ENCODE measurements around the gene TBC1D22A.

TBC1D22A gene

DNA sequence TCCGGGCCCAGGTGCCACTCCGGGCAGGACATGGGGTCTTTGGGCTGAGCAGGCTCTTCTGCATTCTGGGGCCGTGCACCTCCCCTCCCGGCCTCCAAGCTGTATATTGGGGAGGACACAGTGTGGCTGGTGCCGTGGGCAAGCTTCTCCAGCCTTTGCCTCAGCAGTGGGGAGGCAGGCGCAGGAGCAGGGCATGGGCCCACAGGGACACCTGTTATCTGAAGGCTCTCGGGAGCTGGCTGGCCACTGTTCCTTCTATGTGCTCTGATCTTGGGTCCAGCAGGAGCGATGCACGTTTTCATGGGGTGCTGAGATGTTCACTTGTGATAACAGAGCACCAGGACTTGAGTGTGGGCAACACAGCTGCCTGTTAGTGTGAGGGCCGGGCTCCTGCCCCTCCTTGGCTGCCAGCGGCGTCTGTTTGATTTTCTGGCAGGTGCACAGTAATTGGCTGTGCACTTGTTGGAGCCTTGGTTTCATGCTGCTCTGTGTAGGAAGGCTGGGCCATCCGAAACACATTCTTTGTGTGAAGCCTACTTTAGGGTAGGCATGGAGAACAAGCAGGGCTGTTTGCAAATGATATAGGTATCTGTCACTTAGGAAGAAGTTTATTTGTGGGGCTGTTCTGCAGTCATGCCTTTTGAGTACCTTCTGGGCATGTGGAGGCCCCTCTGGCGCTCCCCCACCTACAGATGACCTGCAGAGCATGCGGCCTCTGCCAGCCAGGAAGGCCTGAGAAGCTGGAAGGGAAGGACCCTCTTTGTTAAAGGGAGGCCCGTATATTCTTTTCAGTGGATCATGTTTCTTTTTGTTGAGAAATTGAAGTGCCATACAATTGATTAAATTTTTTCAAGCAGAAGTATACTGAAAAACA lies 201.5 kb downstream of the TBC1D22A start:
- DNase-seq (ENCODE audit: low read depth): no peak
- TF ChIP-seq, protein P1, sequence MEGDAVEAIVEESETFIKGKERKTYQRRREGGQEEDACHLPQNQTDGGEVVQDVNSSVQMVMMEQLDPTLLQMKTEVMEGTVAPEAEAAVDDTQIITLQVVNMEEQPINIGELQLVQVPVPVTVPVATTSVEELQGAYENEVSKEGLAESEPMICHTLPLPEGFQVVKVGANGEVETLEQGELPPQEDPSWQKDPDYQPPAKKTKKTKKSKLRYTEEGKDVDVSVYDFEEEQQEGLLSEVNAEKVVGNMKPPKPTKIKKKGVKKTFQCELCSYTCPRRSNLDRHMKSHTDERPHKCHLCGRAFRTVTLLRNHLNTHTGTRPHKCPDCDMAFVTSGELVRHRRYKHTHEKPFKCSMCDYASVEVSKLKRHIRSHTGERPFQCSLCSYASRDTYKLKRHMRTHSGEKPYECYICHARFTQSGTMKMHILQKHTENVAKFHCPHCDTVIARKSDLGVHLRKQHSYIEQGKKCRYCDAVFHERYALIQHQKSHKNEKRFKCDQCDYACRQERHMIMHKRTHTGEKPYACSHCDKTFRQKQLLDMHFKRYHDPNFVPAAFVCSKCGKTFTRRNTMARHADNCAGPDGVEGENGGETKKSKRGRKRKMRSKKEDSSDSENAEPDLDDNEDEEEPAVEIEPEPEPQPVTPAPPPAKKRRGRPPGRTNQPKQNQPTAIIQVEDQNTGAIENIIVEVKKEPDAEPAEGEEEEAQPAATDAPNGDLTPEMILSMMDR (IDR thresholded peaks at IDR 0.05; ENCODE audit: insufficient read depth, low read depth, low read length, missing control alignments): no peak

DNA sequence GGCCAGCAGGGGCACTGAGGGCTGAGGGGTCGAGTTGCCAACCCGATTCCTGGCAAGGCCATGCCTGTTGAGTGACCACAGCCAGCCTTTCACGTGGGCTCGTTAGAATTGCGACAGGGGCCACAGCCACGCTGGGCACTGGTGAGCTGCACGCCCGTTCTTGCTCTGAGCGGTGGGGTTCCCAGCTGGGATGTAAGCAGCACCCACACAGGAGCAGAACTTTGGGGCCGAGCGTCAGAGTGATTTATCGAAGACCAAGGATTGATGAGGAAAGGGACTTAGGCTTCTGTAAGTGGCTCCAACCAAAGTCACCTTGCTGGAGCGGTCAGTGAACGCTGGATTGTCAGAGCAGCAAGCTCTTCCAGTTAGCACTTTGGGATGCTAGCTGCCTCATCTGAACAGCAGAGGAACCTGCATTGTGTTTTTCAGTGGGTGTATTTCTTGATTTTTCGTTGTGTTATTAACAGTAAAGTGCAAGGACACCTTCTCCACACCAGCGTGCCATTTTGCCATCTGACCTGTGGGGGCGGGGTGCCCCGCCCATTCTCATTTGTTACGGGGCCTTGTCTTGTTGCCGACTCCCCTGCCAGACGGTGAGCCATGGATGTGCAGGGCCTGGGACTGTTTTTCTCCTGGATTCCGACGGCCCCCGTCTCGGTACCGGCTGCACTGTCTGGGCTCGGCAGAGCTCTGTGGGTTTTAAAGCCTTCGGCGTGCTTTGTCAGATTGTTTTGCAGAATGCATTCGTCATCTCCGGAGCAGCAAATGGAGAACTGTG lies 202.5 kb downstream of the TBC1D22A start:
- H3K4me3 ChIP-seq (ENCODE audit: low read length): no peak overlapping the region
- TF ChIP-seq, protein P1 (IDR thresholded peaks at IDR 0.05; ENCODE audit: insufficient read depth, low read depth, low read length, missing control alignments): no peak
- DNase-seq (ENCODE audit: low read depth): no peak

More for the DNA sequence above, 201.5 kb downstream of the TBC1D22A start:
- no peak overlapping the region for H3K4me3 ChIP-seq (ENCODE audit: low read length)

DNA sequence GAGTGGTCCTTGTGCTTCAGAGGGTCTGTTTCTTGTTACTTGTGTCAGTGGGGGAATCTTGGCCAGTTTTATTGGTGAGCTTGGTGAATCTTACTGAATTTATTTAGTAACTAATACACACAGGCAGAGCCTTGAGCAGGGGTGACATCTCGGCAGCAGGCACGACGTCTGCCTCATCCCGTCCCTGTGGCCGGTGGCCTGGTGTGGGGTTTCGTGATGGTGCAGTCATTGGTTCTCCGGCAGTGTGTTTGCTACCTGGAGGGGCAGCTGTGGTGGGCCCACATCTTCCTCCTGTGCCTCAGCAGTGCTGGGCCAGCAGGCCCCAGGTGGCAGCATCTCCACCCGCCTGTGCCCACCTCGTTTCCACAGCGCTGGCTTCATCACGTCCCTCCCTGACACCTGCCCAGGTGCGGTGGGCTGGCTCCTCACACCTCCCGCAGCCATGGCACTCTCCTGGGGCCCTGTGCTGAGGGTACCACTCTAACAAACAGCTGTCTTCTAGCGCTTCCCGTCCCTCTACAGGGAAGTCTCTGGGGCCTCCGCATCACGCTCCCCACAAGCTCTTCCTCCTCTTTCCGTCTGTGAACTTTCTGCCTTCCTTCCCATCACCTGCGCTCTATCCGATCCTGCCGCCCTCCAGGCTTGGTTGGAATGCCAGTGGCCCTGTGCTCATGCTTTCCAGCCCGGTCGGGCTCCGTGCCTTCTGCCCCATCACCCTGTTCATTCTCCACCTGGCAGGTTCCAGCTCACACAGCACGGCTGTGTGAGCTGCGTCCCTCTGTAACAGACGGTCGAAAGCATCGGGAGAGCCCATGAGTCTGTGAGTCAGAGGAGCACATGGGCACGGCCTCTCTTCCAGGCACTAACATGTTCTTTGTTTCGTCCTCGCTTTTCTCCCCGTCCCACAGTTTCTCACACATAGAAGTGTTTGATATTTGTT lies 203.4 kb downstream of the TBC1D22A start:
- TF ChIP-seq, protein P1 (IDR thresholded peaks at IDR 0.05; ENCODE audit: insufficient read depth, low read depth, low read length, missing control alignments): no peak
- no peak overlapping the region for H3K4me3 ChIP-seq (ENCODE audit: low read length)
- DNase-seq (ENCODE audit: low read depth): peak; percentile 22

DNA sequence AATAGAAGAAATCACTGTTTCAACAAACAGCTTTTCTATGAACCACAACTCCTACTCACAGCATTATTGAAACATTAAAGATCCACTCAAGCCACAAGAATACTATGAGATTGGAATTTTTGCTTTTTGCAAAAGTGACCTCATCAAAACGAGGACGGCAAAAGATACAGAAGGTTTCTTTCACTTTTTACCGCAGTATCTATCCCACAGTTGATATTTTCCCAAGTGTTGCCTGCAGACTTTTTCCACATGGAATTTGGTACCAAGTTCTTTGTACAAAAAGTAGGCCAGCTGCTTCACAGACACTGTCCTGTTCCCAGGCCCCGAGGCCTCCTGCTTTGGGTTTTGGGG lies 204.0 kb downstream of the TBC1D22A start:
- no peak for DNase-seq (ENCODE audit: low read depth)
- TF ChIP-seq, protein P1 (IDR thresholded peaks at IDR 0.05; ENCODE audit: insufficient read depth, low read depth, low read length, missing control alignments): no peak

DNA sequence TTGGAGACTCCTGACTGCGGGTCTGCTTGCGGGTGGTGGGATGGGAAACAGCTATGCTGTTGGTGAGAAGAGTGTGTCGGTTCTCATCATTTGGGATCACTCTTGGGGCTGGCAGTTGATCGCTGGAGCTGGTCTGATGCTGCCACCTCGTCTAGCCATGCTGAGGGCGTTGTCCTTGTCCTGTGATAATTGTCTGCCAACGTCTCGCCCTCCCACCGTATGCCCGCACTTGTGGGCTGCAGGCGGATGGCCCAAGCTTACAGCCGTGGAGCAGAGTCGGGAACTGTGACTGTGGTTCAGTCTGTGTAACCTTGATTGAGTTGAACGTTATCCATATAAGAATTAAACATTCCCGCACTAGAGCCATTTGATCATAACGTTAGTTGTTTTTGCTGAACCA lies 204.4 kb downstream of the TBC1D22A start:
- DNase-seq (ENCODE audit: low read depth): no peak
- TF ChIP-seq, protein P1 (IDR thresholded peaks at IDR 0.05; ENCODE audit: insufficient read depth, low read depth, low read length, missing control alignments): no peak
- H3K4me3 ChIP-seq (ENCODE audit: low read length): no peak overlapping the region

More for the DNA sequence above, 204.0 kb downstream of the TBC1D22A start:
- H3K4me3 ChIP-seq (ENCODE audit: low read length): no peak overlapping the region

Measured in epithelial cell of esophagus (primary cell).